SK-N-SH (cell line): ENCODE data around the gene NCLN.
A peak's percentile ranks its signal among the peaks of the same experiment; 100 is the strongest.

Experiments used
- CTCF ChIP-seq: fragments of 200-600 bp; sonication (generic); IDR thresholded peaks from 2 replicates; pipeline ENCODE4 v1.6.1; 2017; ENCODE audit warnings: antibody characterized with exemption, mild to moderate bottlenecking, moderate library complexity
- EP300 ChIP-seq, 2 experiments: IDR thresholded peaks; 2 replicates each; pipeline versions ENCODE4 v1.4.0 to v1.6.1; 2012; ENCODE audit warnings: borderline replicate concordance in 1 of 2, low read depth in 1 of 2, low read length in 1 of 2
- MEF2A ChIP-seq: IDR thresholded peaks from 2 replicates; pipeline ENCODE4 v1.4.0; 2012; ENCODE audit warnings: low read depth, borderline replicate concordance
- POLR2AphosphoS5 ChIP-seq: IDR thresholded peaks from 2 replicates; pipeline ENCODE4 v1.6.1; 2012; ENCODE audit warnings: low read depth, low read length
- RCOR1 ChIP-seq: fragments of 150-350 bp; IDR thresholded peaks from 2 replicates; pipeline ENCODE4 v1.6.1; 2017; ENCODE audit warnings: antibody characterized with exemption, low read length
- SIN3A ChIP-seq: IDR thresholded peaks from 2 replicates; pipeline ENCODE4 v1.6.1; 2012; ENCODE audit warnings: low read depth, mild to moderate bottlenecking, low read length, moderate library complexity, borderline replicate concordance
- TAF1 ChIP-seq: IDR thresholded peaks from 2 replicates; pipeline ENCODE4 v1.6.1; 2012; ENCODE audit warnings: low read depth, mild to moderate bottlenecking, low read length, moderate library complexity, borderline replicate concordance
- YY1 ChIP-seq: IDR thresholded peaks from 2 replicates; pipeline ENCODE4 v1.4.0; 2012; ENCODE audit warnings: low read depth, mild to moderate bottlenecking
- TF ChIP-seq, protein P1 (sequence below): IDR thresholded peaks from 2 replicates; pipeline ENCODE4 v1.4.0; 2012; ENCODE audit warnings: low read depth, borderline replicate concordance
- TF ChIP-seq, protein P2 (sequence below): IDR thresholded peaks from 2 replicates; pipeline ENCODE4 v1.6.1; 2012; ENCODE audit warnings: mild to moderate bottlenecking, low read depth, low read length, moderate library complexity

- TF ChIP-seq POLR2AphosphoS5 (peak; percentile 87; the same call in 1 of the 2 replicates), CTCF (no peak), RCOR1 (peak; percentile 67; the same call in 1 of the 2 replicates), YY1 (peak; percentile 68; the same call in 1 of the 2 replicates), MEF2A (no peak), EP300 (IDR thresholded peaks at IDR 0.05; ENCODE audit: borderline replicate concordance in 1 of 2, low read depth in 1 of 2, low read length in 1 of 2) (peak in 1 of 2 experiments; percentile 98; a peak in 2 of 4 replicates), TAF1 (peak; percentile 74), SIN3A (peak; percentile 94)
- TF ChIP-seq, protein P1, sequence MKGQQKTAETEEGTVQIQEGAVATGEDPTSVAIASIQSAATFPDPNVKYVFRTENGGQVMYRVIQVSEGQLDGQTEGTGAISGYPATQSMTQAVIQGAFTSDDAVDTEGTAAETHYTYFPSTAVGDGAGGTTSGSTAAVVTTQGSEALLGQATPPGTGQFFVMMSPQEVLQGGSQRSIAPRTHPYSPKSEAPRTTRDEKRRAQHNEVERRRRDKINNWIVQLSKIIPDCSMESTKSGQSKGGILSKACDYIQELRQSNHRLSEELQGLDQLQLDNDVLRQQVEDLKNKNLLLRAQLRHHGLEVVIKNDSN: no peak; the same call in 1 of the 2 replicates
- TF ChIP-seq, protein P2, sequence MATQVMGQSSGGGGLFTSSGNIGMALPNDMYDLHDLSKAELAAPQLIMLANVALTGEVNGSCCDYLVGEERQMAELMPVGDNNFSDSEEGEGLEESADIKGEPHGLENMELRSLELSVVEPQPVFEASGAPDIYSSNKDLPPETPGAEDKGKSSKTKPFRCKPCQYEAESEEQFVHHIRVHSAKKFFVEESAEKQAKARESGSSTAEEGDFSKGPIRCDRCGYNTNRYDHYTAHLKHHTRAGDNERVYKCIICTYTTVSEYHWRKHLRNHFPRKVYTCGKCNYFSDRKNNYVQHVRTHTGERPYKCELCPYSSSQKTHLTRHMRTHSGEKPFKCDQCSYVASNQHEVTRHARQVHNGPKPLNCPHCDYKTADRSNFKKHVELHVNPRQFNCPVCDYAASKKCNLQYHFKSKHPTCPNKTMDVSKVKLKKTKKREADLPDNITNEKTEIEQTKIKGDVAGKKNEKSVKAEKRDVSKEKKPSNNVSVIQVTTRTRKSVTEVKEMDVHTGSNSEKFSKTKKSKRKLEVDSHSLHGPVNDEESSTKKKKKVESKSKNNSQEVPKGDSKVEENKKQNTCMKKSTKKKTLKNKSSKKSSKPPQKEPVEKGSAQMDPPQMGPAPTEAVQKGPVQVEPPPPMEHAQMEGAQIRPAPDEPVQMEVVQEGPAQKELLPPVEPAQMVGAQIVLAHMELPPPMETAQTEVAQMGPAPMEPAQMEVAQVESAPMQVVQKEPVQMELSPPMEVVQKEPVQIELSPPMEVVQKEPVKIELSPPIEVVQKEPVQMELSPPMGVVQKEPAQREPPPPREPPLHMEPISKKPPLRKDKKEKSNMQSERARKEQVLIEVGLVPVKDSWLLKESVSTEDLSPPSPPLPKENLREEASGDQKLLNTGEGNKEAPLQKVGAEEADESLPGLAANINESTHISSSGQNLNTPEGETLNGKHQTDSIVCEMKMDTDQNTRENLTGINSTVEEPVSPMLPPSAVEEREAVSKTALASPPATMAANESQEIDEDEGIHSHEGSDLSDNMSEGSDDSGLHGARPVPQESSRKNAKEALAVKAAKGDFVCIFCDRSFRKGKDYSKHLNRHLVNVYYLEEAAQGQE: peak; percentile 81
Observed at GRCh38 chr19:3154957-3155736, 30.6 kb upstream of the NCLN start.
